Measurements from ENCODE around the gene WDR12.

The WDR12 gene

DNA sequence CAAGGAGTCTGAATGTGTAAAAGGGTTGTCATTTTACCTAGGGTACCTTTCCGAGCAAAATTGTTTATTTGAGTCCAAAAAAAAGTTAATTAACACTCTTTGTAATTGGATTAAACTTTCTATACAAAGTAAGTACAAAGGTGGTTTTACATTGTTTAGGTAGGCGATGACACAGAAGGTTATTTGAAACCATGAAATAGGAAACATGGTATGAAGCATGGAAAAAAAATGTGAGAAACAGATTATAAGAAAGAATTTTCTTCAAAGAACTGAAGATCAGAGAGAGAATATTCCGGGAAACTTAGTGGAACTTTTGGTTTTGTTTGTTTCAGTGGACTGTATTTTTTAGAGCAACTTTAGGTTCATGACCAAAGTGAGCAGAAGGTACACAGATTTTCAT is 33.3 kb upstream of the WDR12 start:
- Histone ChIP-seq H3K36me3 (ENCODE audit: low read depth) (peaks cover 10% of the 10 kb centered on the region), H3K4me1 (ENCODE audit: insufficient read depth, poor library complexity, severe bottlenecking) (no peaks in the 10 kb centered on the region), H3K27me3 (ENCODE audit: insufficient read depth, poor library complexity, severe bottlenecking) (no peaks in the 10 kb centered on the region), H3K27ac (ENCODE audit: poor library complexity, severe bottlenecking) (no peak overlapping the region), H3K9me3 (ENCODE audit: severe bottlenecking) (no peaks in the 10 kb centered on the region), H3K4me3 (ENCODE audit: severe bottlenecking) (no peak overlapping the region)
- TF ChIP-seq CTCF (IDR thresholded peaks at IDR 0.05; ENCODE audit: poor library complexity, severe bottlenecking): no peak
- DNase-seq (ENCODE audit: low spot score): no peak
- no peak for ATAC-seq (ENCODE audit: low read depth)

DNA sequence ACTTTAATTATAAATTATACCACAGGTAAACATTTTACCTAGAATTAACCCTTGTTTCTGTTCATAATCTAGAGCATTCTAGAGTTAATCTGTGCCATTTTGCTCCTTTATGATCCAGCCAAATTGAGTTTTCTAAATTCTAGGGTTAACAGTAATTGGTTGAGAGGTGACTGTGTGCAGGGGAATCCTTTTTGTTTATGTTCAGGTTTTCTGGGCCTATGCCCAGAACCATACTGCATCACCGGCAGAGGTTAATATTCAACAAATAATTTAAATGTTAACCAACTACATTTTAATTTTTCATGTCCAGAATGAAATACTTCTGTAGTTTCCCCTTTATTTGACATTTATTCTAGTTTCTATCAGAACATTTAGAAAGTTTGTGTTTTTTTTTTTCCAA is 32.9 kb upstream of the WDR12 start:
- Histone ChIP-seq H3K4me1 (ENCODE audit: insufficient read depth, poor library complexity, severe bottlenecking) (no peaks in the 10 kb centered on the region), H3K9me3 (ENCODE audit: severe bottlenecking) (no peaks in the 10 kb centered on the region), H3K4me3 (ENCODE audit: severe bottlenecking) (no peak overlapping the region), H3K36me3 (ENCODE audit: low read depth) (peaks cover 10% of the 10 kb centered on the region), H3K27me3 (ENCODE audit: insufficient read depth, poor library complexity, severe bottlenecking) (no peaks in the 10 kb centered on the region), H3K27ac (ENCODE audit: poor library complexity, severe bottlenecking) (no peak overlapping the region)
- ATAC-seq (ENCODE audit: low read depth) (no peak), DNase-seq (ENCODE audit: low spot score) (no peak)
- no peak for TF ChIP-seq CTCF (IDR thresholded peaks at IDR 0.05; ENCODE audit: poor library complexity, severe bottlenecking)

GRCh38 chr2:202941771-202942170 is 30.3 kb upstream of the WDR12 start:
- H3K27ac ChIP-seq (ENCODE audit: poor library complexity, severe bottlenecking): no peak overlapping the region
- no peak for ATAC-seq (ENCODE audit: low read depth)
- H3K4me1 ChIP-seq (ENCODE audit: insufficient read depth, poor library complexity, severe bottlenecking): no peaks in the 10 kb centered on the region
- DNase-seq (ENCODE audit: low spot score): no peak
- no peak for TF ChIP-seq CTCF (IDR thresholded peaks at IDR 0.05; ENCODE audit: poor library complexity, severe bottlenecking)
- no peak overlapping the region for H3K4me3 ChIP-seq (ENCODE audit: severe bottlenecking)
- peaks cover 13% of the 10 kb centered on the region for H3K36me3 ChIP-seq (ENCODE audit: low read depth)
- H3K27me3 ChIP-seq (ENCODE audit: insufficient read depth, poor library complexity, severe bottlenecking): no peaks in the 10 kb centered on the region
- H3K9me3 ChIP-seq (ENCODE audit: severe bottlenecking): no peaks in the 10 kb centered on the region

DNA sequence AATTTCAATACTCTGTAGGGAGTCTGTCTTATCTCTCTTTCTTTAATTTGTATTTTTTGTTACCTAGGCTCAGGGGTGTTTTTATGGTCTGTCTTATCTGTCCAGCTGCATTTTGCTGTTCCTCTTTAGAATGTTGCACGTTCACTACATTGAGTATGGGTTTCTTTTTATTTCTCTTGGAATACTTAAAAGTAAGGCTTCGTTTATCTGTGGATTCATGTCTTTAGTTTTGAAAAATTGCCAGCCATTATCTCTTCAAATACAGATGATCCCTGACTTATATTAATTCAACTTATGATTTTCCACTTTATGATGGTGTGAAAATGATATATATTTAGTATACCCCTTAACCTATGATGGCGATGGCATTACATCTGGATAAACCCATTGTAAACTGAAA is 27.5 kb upstream of the WDR12 start:
- Histone ChIP-seq H3K4me3 (ENCODE audit: severe bottlenecking) (no peak overlapping the region), H3K4me1 (ENCODE audit: insufficient read depth, poor library complexity, severe bottlenecking) (no peaks in the 10 kb centered on the region), H3K36me3 (ENCODE audit: low read depth) (peaks cover 15% of the 10 kb centered on the region), H3K9me3 (ENCODE audit: severe bottlenecking) (no peaks in the 10 kb centered on the region), H3K27ac (ENCODE audit: poor library complexity, severe bottlenecking) (no peak overlapping the region), H3K27me3 (ENCODE audit: insufficient read depth, poor library complexity, severe bottlenecking) (no peaks in the 10 kb centered on the region)
- no peak for DNase-seq (ENCODE audit: low spot score)
- TF ChIP-seq CTCF (IDR thresholded peaks at IDR 0.05; ENCODE audit: poor library complexity, severe bottlenecking): no peak
- ATAC-seq (ENCODE audit: low read depth): no peak

GRCh38 chr2:202934456-202934855 is 23.0 kb upstream of the WDR12 start:
- H3K27me3 ChIP-seq (ENCODE audit: insufficient read depth, poor library complexity, severe bottlenecking): no peaks in the 10 kb centered on the region
- no peak overlapping the region for H3K4me3 ChIP-seq (ENCODE audit: severe bottlenecking)
- DNase-seq (ENCODE audit: low spot score): no peak
- peaks cover 14% of the 10 kb centered on the region for H3K4me1 ChIP-seq (ENCODE audit: insufficient read depth, poor library complexity, severe bottlenecking)
- H3K9me3 ChIP-seq (ENCODE audit: severe bottlenecking): no peaks in the 10 kb centered on the region
- no peak overlapping the region for H3K27ac ChIP-seq (ENCODE audit: poor library complexity, severe bottlenecking)
- no peak for TF ChIP-seq CTCF (IDR thresholded peaks at IDR 0.05; ENCODE audit: poor library complexity, severe bottlenecking)
- H3K36me3 ChIP-seq (ENCODE audit: low read depth): peaks cover 7% of the 10 kb centered on the region
- ATAC-seq (ENCODE audit: low read depth): no peak

Data from RWPE2 (cell line).